Endothelial cell of umbilical vein (primary cell): Measurements from ENCODE around the gene PHACTR1.
"Not testable (repeated sequence)": the region's sequence is repeated elsewhere in the genome, so short reads cannot be mapped to it uniquely, and the experiment has no call there.

ENCODE experiments used
- CTCF ChIP-seq, 2 donors: IDR thresholded peaks; 1 replicate in 1 of 2; 2 replicates in 1 of 2; pipeline ENCODE4 v1.5.1; 2011; ENCODE audit warnings: low read length in 2 of 2, mild to moderate bottlenecking in 2 of 2, moderate library complexity in 2 of 2, control low read depth in 1 of 2, inconsistent platforms in 1 of 2, low read depth in 1 of 2; ENCODE audit not compliant: insufficient read depth in 1 of 2; ENCODE audit errors: extremely low read depth in 1 of 2
- EZH2 ChIP-seq: IDR thresholded peaks from 2 replicates; pipeline ENCODE4 v1.6.1; 2012; ENCODE audit warnings: borderline replicate concordance, low read depth, mild to moderate bottlenecking, moderate library complexity, low read length, inconsistent platforms; ENCODE audit not compliant: severe bottlenecking
- FOS ChIP-seq: IDR thresholded peaks from 2 replicates; pipeline ENCODE4 v1.6.1; 2011; ENCODE audit warnings: mild to moderate bottlenecking, low read length, moderate library complexity, borderline replicate concordance; ENCODE audit not compliant: insufficient read depth
- JUN ChIP-seq: IDR thresholded peaks from 2 replicates; pipeline ENCODE4 v1.6.1; 2011; ENCODE audit warnings: borderline replicate concordance, low read depth; ENCODE audit not compliant: insufficient read length, insufficient read depth
- MYC ChIP-seq: IDR thresholded peaks from one replicate; pipeline ENCODE4 v1.6.1; 2011; ENCODE audit warnings: mild to moderate bottlenecking, low read depth, low read length
- POLR2AphosphoS5 ChIP-seq: IDR thresholded peaks from 2 replicates; pipeline ENCODE4 v1.6.1; 2012; ENCODE audit warnings: low read depth, mild to moderate bottlenecking, control low read depth, low read length, moderate library complexity; ENCODE audit not compliant: insufficient read depth

GRCh38 chr6:13133894-13134293 lies 417.3 kb downstream of the PHACTR1 start:
- not testable (repeated sequence) for TF ChIP-seq CTCF (IDR thresholded peaks at IDR 0.05; ENCODE audit: extremely low read depth in 1 of 2, insufficient read depth in 1 of 2, low read depth in 1 of 2, low read length in 2 of 2); POLR2AphosphoS5; MYC; FOS; EZH2; JUN
